MV-4-11 (cell line): ENCODE results near the gene CUX1.

ENCODE experiments used
- DNase-seq: peaks from one replicate; lab custom pipeline; 2025; lab: John Stamatoyannopoulos, UW

CUX1 gene

GRCh38 chr7:101957744-101958525, 140.5 kb downstream of the CUX1 start:
- no peak for DNase-seq

- DNase-seq: no peak
Observed at GRCh38 chr7:101959342-101959741, 141.9 kb downstream of the CUX1 start.

GRCh38 chr7:101959829-101960228, 142.4 kb downstream of the CUX1 start:
- DNase-seq: no peak

- no peak for DNase-seq
Observed at GRCh38 chr7:101960323-101960722, 142.9 kb downstream of the CUX1 start.

- DNase-seq: no peak
Observed at GRCh38 chr7:101960985-101961708, 143.7 kb downstream of the CUX1 start.

GRCh38 chr7:101961811-101962210, 144.4 kb downstream of the CUX1 start:
- no peak for DNase-seq

GRCh38 chr7:101963693-101964092, 146.3 kb downstream of the CUX1 start:
- no peak for DNase-seq

- no peak for DNase-seq
Observed at GRCh38 chr7:101964680-101965452, 147.4 kb downstream of the CUX1 start.

- DNase-seq: no peak
Observed at GRCh38 chr7:101968720-101969466, 151.5 kb downstream of the CUX1 start.

GRCh38 chr7:101969997-101970585, 152.7 kb downstream of the CUX1 start:
- DNase-seq: no peak

GRCh38 chr7:101970801-101971200, 153.4 kb downstream of the CUX1 start:
- no peak for DNase-seq

GRCh38 chr7:101971457-101971856, 154.0 kb downstream of the CUX1 start:
- DNase-seq: no peak

GRCh38 chr7:101972627-101973026, 155.2 kb downstream of the CUX1 start:
- DNase-seq: no peak

GRCh38 chr7:101973130-101973529, 155.7 kb downstream of the CUX1 start:
- DNase-seq: no peak

GRCh38 chr7:101974393-101974792, 157.0 kb downstream of the CUX1 start:
- DNase-seq: no peak

GRCh38 chr7:101975046-101975445, 157.6 kb downstream of the CUX1 start:
- no peak for DNase-seq

- DNase-seq: no peak
Observed at GRCh38 chr7:101976411-101976810, 159.0 kb downstream of the CUX1 start.

GRCh38 chr7:101977249-101977648, 159.8 kb downstream of the CUX1 start:
- no peak for DNase-seq

GRCh38 chr7:101978683-101979082, 161.3 kb downstream of the CUX1 start:
- no peak for DNase-seq

GRCh38 chr7:101983147-101983811, 165.9 kb downstream of the CUX1 start:
- no peak for DNase-seq
